Gastroesophageal sphincter (tissue), 3 donors: ENCODE measurements around the gene RECQL5.

Source experiments
- EP300 ChIP-seq: sonication (generic); formaldehyde crosslinking; IDR thresholded peaks from one replicate; pipeline ENCODE4 v1.6.1; 2017; ENCODE audit warnings: antibody characterized with exemption, mild to moderate bottlenecking
- POLR2A ChIP-seq, 2 donors: fragments of 450-650 bp; IDR thresholded peaks; one replicate each; pipeline ENCODE4 v1.6.1; 2017; ENCODE audit warnings: antibody characterized with exemption in 2 of 2, mild to moderate bottlenecking in 2 of 2, moderate library complexity in 1 of 2
- POLR2AphosphoS5 ChIP-seq: sonication (generic); formaldehyde crosslinking; IDR thresholded peaks from one replicate; pipeline ENCODE4 v1.6.1; 2017; ENCODE audit warnings: antibody characterized with exemption
- TF ChIP-seq, protein P1 (sequence below), 4 experiments: fragments of 200-600 bp in 2 of 4; fragments of 450-650 bp in 2 of 4; sonication (generic) in 1 of 4; IDR thresholded peaks; one replicate each; pipeline ENCODE4 v1.5.1; 2017 to 2019; ENCODE audit warnings: antibody characterized with exemption in 4 of 4, mild to moderate bottlenecking in 2 of 4, moderate library complexity in 2 of 4

GRCh38 chr17:75617218-75617617, 49.7 kb downstream of the RECQL5 start:
- TF ChIP-seq, protein P1, sequence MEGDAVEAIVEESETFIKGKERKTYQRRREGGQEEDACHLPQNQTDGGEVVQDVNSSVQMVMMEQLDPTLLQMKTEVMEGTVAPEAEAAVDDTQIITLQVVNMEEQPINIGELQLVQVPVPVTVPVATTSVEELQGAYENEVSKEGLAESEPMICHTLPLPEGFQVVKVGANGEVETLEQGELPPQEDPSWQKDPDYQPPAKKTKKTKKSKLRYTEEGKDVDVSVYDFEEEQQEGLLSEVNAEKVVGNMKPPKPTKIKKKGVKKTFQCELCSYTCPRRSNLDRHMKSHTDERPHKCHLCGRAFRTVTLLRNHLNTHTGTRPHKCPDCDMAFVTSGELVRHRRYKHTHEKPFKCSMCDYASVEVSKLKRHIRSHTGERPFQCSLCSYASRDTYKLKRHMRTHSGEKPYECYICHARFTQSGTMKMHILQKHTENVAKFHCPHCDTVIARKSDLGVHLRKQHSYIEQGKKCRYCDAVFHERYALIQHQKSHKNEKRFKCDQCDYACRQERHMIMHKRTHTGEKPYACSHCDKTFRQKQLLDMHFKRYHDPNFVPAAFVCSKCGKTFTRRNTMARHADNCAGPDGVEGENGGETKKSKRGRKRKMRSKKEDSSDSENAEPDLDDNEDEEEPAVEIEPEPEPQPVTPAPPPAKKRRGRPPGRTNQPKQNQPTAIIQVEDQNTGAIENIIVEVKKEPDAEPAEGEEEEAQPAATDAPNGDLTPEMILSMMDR (IDR thresholded peaks at IDR 0.05) = no peak
- TF ChIP-seq POLR2AphosphoS5 = no peak
- no peak for TF ChIP-seq POLR2A (IDR thresholded peaks at IDR 0.05)
- no peak for TF ChIP-seq EP300
